Right atrium auricular region (tissue), 2 donors: Measurements from ENCODE around the gene HEPHL1. TPM values are rescaled to one million over a fixed set of nuclear protein-coding genes. Genes with fewer than 3 reads are reported as not detected.

Source experiments
- DNase-seq: peaks from one replicate; pipeline ENCODE4 v3.0.0-alpha.2; 2019; ENCODE audit warnings: low spot score
- H3K27ac ChIP-seq, 2 donors: fragments of 200-600 bp; sonication (generic); 1 replicate in 1 of 2; 2 replicates in 1 of 2; pipeline ENCODE4 v1.5.1; 2016 to 2019
- H3K27me3 ChIP-seq, 2 donors: fragments of 200-600 bp; sonication (generic); one replicate each; pipeline versions ENCODE4 v1.5.1 to v1.6.0; 2017 to 2019
- H3K36me3 ChIP-seq: fragments of 200-600 bp; sonication (generic); one replicate; pipeline ENCODE4 v1.5.1; 2016
- H3K4me1 ChIP-seq, 2 donors: fragments of 200-600 bp; sonication (generic); one replicate each; pipeline versions ENCODE4 v1.5.1 to v1.6.0; 2017 to 2019
- H3K4me3 ChIP-seq, 2 donors: fragments of 200-600 bp; sonication (generic); 1 replicate in 1 of 2; 2 replicates in 1 of 2; pipeline ENCODE4 v1.5.1; 2017 to 2019; ENCODE audit warnings: mild to moderate bottlenecking in 1 of 2, moderate library complexity in 1 of 2
- H3K9me3 ChIP-seq, 2 donors: fragments of 200-600 bp; sonication (generic); one replicate each; pipeline ENCODE4 v1.5.1; 2019
- CTCF ChIP-seq, 2 donors: fragments of 200-600 bp; sonication (generic); IDR thresholded peaks; one replicate each; pipeline ENCODE4 v1.5.1; 2019; ENCODE audit warnings: antibody characterized with exemption in 2 of 2
- total RNA-seq, 2 donors: library from RNA; depleted of rRNA; stranded (reverse); fragments of >200 nt; gene quantifications; one replicate each; pipeline ENCODE4 v1.1.0, GENCODE V29; 2016

HEPHL1 gene
- total RNA-seq, 2 donors from 2014 or later = not detected

- no peaks in the 10 kb centered on the region for H3K9me3 ChIP-seq
- no peaks in the 10 kb centered on the region for H3K36me3 ChIP-seq
- H3K27me3 ChIP-seq = no peaks in the 10 kb centered on the region
- no peak overlapping the region for H3K27ac ChIP-seq
- no peaks in the 10 kb centered on the region for H3K4me1 ChIP-seq
- no peak for DNase-seq
- TF ChIP-seq CTCF (IDR thresholded peaks at IDR 0.05) = no peak
- H3K4me3 ChIP-seq = no peak overlapping the region
These were observed 37.5 kb downstream of the HEPHL1 start for GRCh38 chr11:94058630-94059029.

GRCh38 chr11:94059065-94059464, 37.9 kb downstream of the HEPHL1 start:
- H3K4me1 ChIP-seq = no peaks in the 10 kb centered on the region
- TF ChIP-seq CTCF (IDR thresholded peaks at IDR 0.05) = no peak
- no peaks in the 10 kb centered on the region for H3K36me3 ChIP-seq
- no peaks in the 10 kb centered on the region for H3K9me3 ChIP-seq
- no peak overlapping the region for H3K27ac ChIP-seq
- H3K4me3 ChIP-seq = no peak overlapping the region
- H3K27me3 ChIP-seq = no peaks in the 10 kb centered on the region
- no peak for DNase-seq

- H3K9me3 ChIP-seq = no peaks in the 10 kb centered on the region
- TF ChIP-seq CTCF (IDR thresholded peaks at IDR 0.05) = no peak
- H3K27ac ChIP-seq = no peak overlapping the region
- H3K4me3 ChIP-seq = no peak overlapping the region
- no peaks in the 10 kb centered on the region for H3K4me1 ChIP-seq
- H3K36me3 ChIP-seq = no peaks in the 10 kb centered on the region
- H3K27me3 ChIP-seq = no peaks in the 10 kb centered on the region
- DNase-seq = no peak
These were observed 39.2 kb downstream of the HEPHL1 start for GRCh38 chr11:94060401-94060800.

- DNase-seq = no peak
- no peaks in the 10 kb centered on the region for H3K27me3 ChIP-seq
These were observed 41.2 kb downstream of the HEPHL1 start for GRCh38 chr11:94062360-94062759.

GRCh38 chr11:94066901-94067429, 45.8 kb downstream of the HEPHL1 start:
- Histone ChIP-seq H3K4me3 (no peak overlapping the region), H3K4me1 (no peaks in the 10 kb centered on the region), H3K27me3 (no peaks in the 10 kb centered on the region), H3K36me3 (no peaks in the 10 kb centered on the region), H3K27ac (no peak overlapping the region), H3K9me3 (no peaks in the 10 kb centered on the region)
- no peak for TF ChIP-seq CTCF (IDR thresholded peaks at IDR 0.05)
- DNase-seq = no peak

More at GRCh38 chr11:94062360-94062759, 41.2 kb downstream of the HEPHL1 start:
- Histone ChIP-seq H3K27ac (no peak overlapping the region), H3K4me3 (no peak overlapping the region), H3K36me3 (no peaks in the 10 kb centered on the region), H3K4me1 (no peaks in the 10 kb centered on the region), H3K9me3 (no peaks in the 10 kb centered on the region)
- TF ChIP-seq CTCF (IDR thresholded peaks at IDR 0.05) = no peak

- DNase-seq = no peak
- Histone ChIP-seq H3K4me3 (no peak overlapping the region), H3K9me3 (no peaks in the 10 kb centered on the region), H3K27ac (no peak overlapping the region), H3K27me3 (no peaks in the 10 kb centered on the region), H3K36me3 (no peaks in the 10 kb centered on the region), H3K4me1 (no peaks in the 10 kb centered on the region)
- no peak for TF ChIP-seq CTCF (IDR thresholded peaks at IDR 0.05)
These were observed 47.6 kb downstream of the HEPHL1 start for GRCh38 chr11:94068764-94069163.
